ENCODE measurements around the gene MYH15.
"Not testable (repeated sequence)": the region's sequence is repeated elsewhere in the genome, so short reads cannot be mapped to it uniquely, and the experiment has no call there.

DNA sequence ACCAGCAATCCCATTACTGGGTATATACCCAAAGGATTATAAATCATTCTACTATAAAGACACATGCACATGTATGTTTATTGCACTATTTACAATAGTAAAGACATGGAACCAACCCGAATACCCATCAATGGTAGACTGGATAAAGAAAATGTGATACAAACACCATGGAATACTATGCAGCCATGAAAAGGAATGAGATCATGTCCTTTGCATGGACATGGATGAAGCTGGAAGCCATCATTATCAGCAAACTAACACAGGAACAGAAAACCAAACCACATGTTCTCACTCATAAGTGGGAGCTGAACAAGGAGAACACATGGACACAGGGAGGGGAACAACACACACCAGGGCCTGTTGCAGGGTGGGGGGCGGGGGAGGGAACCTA lies 131.4 kb downstream of the MYH15 start:
- not testable (repeated sequence) for TF ChIP-seq CTCF (IDR thresholded peaks at IDR 0.05); POLR2AphosphoS5 (IDR thresholded peaks at IDR 0.05; ENCODE audit: insufficient read depth in 1 of 2, low read depth in 1 of 2)

Data from vagina (tissue), 2 donors.